ENCODE results near the gene LAMC3.

Gene LAMC3

GRCh38 chr9:131011274-131012022 lies 2.5 kb downstream of the LAMC3 start:
- DNase-seq (ENCODE audit: low read depth in 2 of 2, low spot score in 1 of 2), result no peak

- DNase-seq (ENCODE audit: low read depth in 2 of 2, low spot score in 1 of 2), result no peak
Measured at GRCh38 chr9:131012023-131012334, 3.0 kb downstream of the LAMC3 start.

GRCh38 chr9:131012396-131012917 lies 3.5 kb downstream of the LAMC3 start:
- no peak for DNase-seq (ENCODE audit: low read depth in 2 of 2, low spot score in 1 of 2)

- no peak for DNase-seq (ENCODE audit: low read depth in 2 of 2, low spot score in 1 of 2)
Measured at GRCh38 chr9:131013015-131013755, 4.2 kb downstream of the LAMC3 start.

GRCh38 chr9:131013771-131014676 lies 5.0 kb downstream of the LAMC3 start:
- DNase-seq (ENCODE audit: low read depth in 2 of 2, low spot score in 1 of 2), result no peak

- DNase-seq (ENCODE audit: low read depth in 2 of 2, low spot score in 1 of 2), result no peak
Measured at GRCh38 chr9:131015112-131015511, 6.1 kb downstream of the LAMC3 start.

- DNase-seq (ENCODE audit: low read depth in 2 of 2, low spot score in 1 of 2), result no peak
Measured at GRCh38 chr9:131015876-131016397, 7.0 kb downstream of the LAMC3 start.

GRCh38 chr9:131017067-131017466 lies 8.1 kb downstream of the LAMC3 start:
- no peak for DNase-seq (ENCODE audit: low read depth in 2 of 2, low spot score in 1 of 2)

GRCh38 chr9:131018621-131019020 lies 9.6 kb downstream of the LAMC3 start:
- DNase-seq (ENCODE audit: low read depth in 2 of 2, low spot score in 1 of 2), result no peak

GRCh38 chr9:131019388-131020239 lies 10.6 kb downstream of the LAMC3 start:
- DNase-seq (ENCODE audit: low read depth in 2 of 2, low spot score in 1 of 2), result no peak

- DNase-seq (ENCODE audit: low read depth in 2 of 2, low spot score in 1 of 2), result no peak
Measured at GRCh38 chr9:131020388-131020787, 11.4 kb downstream of the LAMC3 start.

- DNase-seq (ENCODE audit: low read depth in 2 of 2, low spot score in 1 of 2), result no peak
Measured at GRCh38 chr9:131020862-131021261, 11.9 kb downstream of the LAMC3 start.

- no peak for DNase-seq (ENCODE audit: low read depth in 2 of 2, low spot score in 1 of 2)
Measured at GRCh38 chr9:131021785-131022184, 12.8 kb downstream of the LAMC3 start.

- no peak for DNase-seq (ENCODE audit: low read depth in 2 of 2, low spot score in 1 of 2)
Measured at GRCh38 chr9:131024978-131025868, 16.2 kb downstream of the LAMC3 start.

- DNase-seq (ENCODE audit: low read depth in 2 of 2, low spot score in 1 of 2), result no peak
Measured at GRCh38 chr9:131025953-131026858, 17.2 kb downstream of the LAMC3 start.

- DNase-seq (ENCODE audit: low read depth in 2 of 2, low spot score in 1 of 2), result no peak
Measured at GRCh38 chr9:131027048-131027871, 18.3 kb downstream of the LAMC3 start.

GRCh38 chr9:131027872-131028179 lies 18.9 kb downstream of the LAMC3 start:
- DNase-seq (ENCODE audit: low read depth in 2 of 2, low spot score in 1 of 2), result no peak

Measured in stimulated activated CD8-positive, alpha-beta memory T cell treated with anti-CD3 and anti-CD28 coated beads, Interleukin-4, amount 100 ng/mL, for 1 hour (primary cell).